ENCODE measurements around the gene AGBL1.

AGBL1 gene

DNA sequence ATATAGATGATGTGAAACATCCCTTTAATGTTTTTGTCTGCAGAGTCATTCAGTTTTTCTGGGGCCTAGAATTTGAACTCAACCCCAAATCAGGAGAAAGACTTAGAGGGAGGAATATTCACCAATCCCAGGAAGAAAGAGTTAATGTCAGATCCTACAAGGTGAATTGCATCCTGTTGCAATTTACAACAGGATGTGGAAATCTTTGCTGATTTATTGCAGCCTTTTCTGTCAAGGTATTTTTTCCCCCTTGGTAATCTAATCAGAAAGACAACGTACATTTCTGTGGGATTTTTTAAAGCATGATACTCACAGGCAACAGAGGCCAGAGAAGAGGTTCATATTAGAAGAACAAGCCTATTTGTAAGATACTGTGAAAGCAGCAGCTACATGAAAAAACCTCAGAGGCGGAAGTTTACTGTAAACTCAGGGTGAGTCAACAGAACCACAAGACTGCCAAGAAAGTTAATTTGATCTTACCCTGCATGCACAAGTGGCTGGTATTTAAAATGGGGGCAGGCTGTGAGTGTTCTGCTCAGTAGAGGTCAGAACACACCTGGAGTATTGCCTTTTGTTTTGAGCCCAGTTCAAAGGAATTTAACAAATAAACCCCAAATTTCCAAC is 531.9 kb downstream of the AGBL1 start:
- DNase-seq, result no peak

DNA sequence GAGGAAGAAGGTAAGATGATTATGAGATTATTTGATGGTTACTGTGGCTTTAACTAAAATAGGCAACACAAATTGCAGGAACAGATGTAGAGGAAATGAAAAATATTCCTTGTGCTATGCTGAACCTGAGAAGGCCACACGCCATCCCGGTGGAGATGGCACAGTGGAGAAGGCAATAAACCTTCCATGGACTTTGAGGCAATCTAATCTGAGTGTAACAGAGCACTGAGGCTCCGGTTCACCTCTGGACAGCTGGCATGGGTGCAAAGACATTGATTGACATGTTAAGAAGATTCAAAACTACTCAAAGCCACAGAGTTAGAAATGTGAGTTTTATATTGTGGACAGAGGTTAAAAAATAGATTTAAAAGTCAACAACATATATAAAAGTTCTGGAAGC is 535.7 kb downstream of the AGBL1 start:
- no peak for DNase-seq

DNA sequence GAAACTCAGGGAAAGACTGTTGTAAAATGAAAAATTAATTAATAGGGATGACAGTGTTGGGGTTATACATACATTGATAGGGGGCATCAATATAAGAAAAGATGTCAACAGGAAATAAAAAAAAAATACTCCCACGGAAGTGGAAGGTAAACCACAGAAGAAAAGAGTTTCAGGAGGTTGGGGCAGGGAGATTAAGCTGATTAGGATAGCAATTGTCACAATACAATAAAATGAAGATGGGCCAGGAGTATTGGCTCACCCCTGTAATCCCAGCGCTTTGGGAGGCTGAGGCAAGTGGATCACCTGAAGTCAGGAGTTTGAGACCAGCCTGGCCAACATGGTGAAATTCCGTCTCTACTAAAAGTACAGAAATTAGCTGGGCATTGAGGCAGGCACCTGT is 536.1 kb downstream of the AGBL1 start:
- DNase-seq, result no peak

DNA sequence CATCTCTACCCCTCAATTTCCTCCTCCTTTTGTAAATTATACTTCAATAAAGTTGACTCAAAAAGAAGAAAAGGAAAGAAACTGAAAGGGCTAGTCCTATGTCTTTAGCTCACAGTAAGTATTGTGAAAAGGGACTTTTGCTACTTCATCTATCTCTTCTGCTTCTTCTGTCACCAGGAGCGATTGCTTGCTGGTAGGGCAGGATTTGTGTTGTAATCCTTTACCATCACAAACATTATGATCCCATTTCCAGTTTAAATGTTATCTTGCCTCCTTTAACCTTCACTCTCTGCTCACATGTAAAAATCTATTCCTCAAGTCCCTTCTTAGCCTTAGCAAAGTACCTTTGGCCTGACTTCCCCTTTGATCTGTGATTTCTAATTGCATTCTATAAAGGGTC is 537.1 kb downstream of the AGBL1 start:
- no peak for DNase-seq

DNA sequence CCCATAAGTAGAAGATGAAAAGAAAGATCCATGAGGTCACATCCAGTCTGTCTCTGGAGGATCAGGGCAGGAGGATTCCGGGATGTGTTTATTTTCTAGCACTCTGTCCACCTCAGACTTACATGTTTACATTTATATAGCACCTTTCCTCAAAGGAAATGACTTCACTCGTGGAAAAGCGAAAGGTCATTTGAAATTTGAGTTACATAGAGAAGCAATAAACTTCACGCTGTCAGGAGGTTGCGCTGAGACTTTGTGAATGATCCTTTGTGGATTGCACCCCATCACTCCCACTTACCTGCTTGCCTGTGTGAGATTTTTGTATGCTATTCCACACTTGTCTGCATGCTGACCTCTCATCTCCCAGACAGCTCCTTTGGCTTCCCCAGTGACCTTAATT is 540.5 kb downstream of the AGBL1 start:
- DNase-seq, result no peak

GRCh38 chr15:86620641-86621349 is 541.1 kb downstream of the AGBL1 start:
- no peak for DNase-seq

GRCh38 chr15:86623236-86623635 is 543.6 kb downstream of the AGBL1 start:
- no peak for DNase-seq

GRCh38 chr15:86624261-86625036 is 544.8 kb downstream of the AGBL1 start:
- DNase-seq, result no peak

DNA sequence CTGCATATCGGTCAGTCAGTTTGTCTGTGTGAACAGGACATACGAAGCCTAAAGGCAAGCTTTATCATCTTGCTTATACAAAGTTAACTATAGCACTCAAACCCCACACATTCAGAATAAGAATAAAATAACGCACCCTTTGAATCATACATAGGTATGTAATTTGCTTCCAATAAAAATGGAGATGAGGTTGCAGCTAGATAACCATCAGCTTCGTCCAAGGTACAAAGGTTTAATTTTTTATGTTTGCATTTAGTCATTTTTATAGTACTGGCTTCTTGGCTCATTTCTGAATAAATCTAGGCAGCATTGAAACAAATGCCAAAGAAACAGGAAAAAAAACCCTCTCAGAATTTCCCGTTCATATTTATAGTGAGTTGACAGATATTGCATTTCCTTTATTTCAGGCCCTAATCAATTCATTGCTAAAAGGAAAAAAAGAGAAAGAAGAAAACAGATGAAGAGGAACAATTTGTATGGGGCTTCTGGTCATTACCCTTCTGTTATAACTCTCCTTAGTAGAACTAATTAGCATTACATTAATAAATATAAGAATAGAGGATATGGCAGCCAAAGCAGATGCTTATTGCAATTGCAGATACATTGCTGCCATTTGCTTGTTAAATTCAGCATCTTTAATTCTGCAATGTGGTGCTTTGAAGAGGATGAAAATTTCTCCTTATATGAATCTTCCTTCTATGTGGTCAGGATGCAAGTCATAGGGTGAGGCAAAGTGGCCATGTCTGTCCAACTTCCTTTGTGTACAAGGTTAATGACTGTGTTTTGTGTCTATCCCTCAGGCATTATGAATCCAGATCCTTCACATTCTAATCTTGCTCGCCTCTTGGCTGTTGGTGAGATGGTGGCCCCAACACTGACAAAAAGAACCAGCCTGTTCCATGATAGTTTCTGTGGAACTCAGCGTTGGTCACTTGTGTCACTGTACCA is 550.0 kb downstream of the AGBL1 start:
- DNase-seq, result no peak

GRCh38 chr15:86630946-86631345 is 551.3 kb downstream of the AGBL1 start:
- DNase-seq, result no peak

GRCh38 chr15:86634146-86634545 is 554.5 kb downstream of the AGBL1 start:
- no peak for DNase-seq

- DNase-seq, result no peak
Measured at GRCh38 chr15:86634992-86635638, 555.4 kb downstream of the AGBL1 start.

DNA sequence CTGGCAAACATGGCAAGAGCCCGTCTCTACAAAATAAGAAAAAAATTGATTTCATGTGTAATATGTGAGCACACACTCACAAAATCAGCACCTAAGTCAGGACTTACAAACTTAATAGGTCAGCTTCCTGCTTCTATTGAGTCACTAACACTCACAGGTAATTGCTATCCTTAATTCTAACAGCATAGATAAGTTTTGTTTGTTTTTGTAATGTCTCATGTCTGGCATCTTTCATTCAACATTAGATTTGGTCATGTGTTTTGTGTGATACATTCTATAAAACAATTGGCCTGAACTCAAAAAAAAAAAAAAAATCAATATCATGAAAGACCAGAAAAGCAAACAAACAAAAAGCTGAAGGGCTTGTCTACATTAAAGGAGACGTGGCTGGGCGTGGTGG is 564.7 kb downstream of the AGBL1 start:
- DNase-seq, result no peak

DNA sequence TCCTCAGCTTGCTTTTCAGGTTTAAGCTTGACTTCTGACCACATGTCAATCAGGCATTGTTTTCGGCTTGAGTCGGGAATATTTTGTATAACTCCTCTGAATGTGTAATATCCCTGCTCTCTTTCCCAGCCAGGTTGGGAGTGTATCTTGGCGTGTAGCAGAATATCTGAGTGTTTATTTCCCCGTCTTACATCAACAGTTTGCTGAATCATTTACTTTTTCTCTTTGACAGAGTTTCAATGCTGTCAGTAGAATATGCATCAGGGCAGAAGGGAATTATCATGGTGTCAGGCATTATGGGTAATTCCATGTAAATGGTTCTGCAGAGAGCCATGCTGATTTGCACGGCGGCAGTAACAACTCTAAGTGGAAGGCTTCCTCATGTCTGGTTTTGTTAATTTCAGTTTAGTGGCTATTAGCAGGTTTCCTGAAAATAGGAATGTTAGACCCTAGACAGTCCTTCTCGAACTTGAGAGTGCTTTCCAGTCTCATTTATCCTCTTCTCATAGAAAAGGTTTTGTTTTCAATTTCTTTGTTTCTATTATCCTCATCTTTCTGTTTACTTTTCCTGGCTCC is 566.3 kb downstream of the AGBL1 start:
- no peak for DNase-seq

- DNase-seq, result no peak
Measured at GRCh38 chr15:86647810-86648440, 568.3 kb downstream of the AGBL1 start.

DNA sequence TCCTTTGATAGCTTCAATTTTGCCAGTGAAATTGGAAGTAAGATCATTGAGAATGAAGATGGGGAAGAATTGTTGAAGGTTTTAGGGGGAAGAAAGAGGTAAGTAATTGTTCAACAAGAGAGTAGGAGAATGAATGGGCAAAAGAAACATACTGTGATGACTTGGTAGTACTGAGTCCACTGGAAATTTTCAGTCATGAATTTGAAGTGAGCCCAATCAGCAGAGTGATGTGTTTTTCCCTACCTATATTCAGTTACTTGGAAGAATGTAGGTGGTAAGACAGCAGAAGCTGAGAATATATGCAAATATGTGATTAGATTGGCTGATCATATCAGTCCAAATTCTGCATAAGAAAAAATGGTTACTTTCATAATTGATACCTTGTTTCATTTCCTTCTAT is 569.6 kb downstream of the AGBL1 start:
- no peak for DNase-seq

- no peak for DNase-seq
Measured at GRCh38 chr15:86650094-86650493, 570.4 kb downstream of the AGBL1 start.

DNA sequence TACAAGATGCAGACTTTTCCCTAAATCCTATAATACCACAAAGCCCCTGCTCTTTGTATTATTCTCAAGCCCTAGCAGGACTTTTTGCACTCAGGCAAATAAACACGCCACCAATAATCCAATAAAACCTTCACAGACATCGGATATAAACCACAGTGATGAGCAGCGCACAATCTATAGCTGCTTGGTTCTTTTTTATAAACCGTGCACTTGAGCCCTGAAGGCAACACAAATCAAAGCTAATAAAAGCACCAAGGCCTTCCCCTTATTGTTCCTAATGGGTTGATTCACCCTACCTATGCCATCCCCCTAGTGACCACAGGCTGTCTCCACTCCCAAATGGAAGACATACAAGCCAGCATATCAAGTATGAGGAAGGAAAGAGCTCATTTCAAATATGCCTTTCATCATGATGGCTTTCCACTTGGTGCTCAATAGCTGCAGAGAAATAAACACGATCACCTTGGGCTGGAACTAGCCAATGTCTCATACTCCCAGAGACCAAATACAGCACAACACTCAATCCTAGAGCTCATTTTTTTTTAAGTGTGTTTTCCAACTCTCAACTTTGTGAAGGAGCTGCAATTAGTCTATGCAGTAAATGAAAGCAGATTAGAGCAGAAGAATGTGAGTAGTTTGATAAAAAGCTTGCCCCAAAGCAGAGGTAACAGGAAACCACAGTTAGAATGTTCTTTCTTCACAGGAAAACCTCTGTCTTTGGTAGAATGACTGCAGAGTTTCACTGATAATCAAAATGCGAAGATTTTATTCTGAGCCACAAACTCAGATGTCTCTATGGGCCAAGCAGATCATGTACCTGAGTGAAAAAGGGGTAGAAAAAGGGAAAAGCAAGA is 573.9 kb downstream of the AGBL1 start:
- DNase-seq, result no peak

- no peak for DNase-seq
Measured at GRCh38 chr15:86654501-86654900, 574.8 kb downstream of the AGBL1 start.

GRCh38 chr15:86657305-86657704 is 577.6 kb downstream of the AGBL1 start:
- no peak for DNase-seq

All from bone marrow (tissue), 2 donors.